ENCODE data around the gene CDH26. TPM values are rescaled to one million over a fixed set of nuclear protein-coding genes. Genes with fewer than 3 reads are reported as not detected.

Gene CDH26
- total RNA-seq, 4 donors from 2014 or later: 0.27 to 0.41 (median 0.29) TPM; not detected in 1

GRCh38 chr20:60035486-60035885 is 77.3 kb downstream of the CDH26 start:
- in situ Hi-C loops (cut with MboI; ENCODE audit: low sequenced_read_pairs in 4 of 4) (no loop called here), intact Hi-C loops (cut with DNase I; ENCODE audit: low total_unique reads) (no loop called here)
- Histone ChIP-seq H3K36me3 (no peaks in the 10 kb centered on the region), H3K4me3 (no peak overlapping the region), H3K9me3 (no peaks in the 10 kb centered on the region), H3K4me1 (peaks cover 27 to 33% of the 10 kb centered on the region in 2 donors), H3K27me3 (no peaks in the 10 kb centered on the region), H3K27ac (peak overlapping the region; percentile 72 to 93 (median 88))
- no peak for ATAC-seq
- TF ChIP-seq POLR2A (IDR thresholded peaks at IDR 0.05): no peak
- no peak for TF ChIP-seq CTCF (IDR thresholded peaks at IDR 0.05 in 4 of 5, conservative IDR thresholded peaks at IDR 0.05 in 1 of 5)
- DNase-seq: no peak

GRCh38 chr20:60036346-60036745 is 78.1 kb downstream of the CDH26 start:
- H3K9me3 ChIP-seq: no peaks in the 10 kb centered on the region
- in situ Hi-C loops (cut with MboI; ENCODE audit: low sequenced_read_pairs in 4 of 4): no loop called here
- ATAC-seq (no peak), DNase-seq (no peak)
- H3K36me3 ChIP-seq: no peaks in the 10 kb centered on the region
- intact Hi-C loops (cut with DNase I; ENCODE audit: low total_unique reads): no loop called here
- no peak for TF ChIP-seq CTCF (IDR thresholded peaks at IDR 0.05 in 4 of 5, conservative IDR thresholded peaks at IDR 0.05 in 1 of 5)
- TF ChIP-seq POLR2A (IDR thresholded peaks at IDR 0.05): no peak
- H3K27me3 ChIP-seq: no peaks in the 10 kb centered on the region
- H3K4me3 ChIP-seq: no peak overlapping the region
- H3K27ac ChIP-seq: no peak overlapping the region
- H3K4me1 ChIP-seq: peaks cover 27 to 33% of the 10 kb centered on the region in 2 donors

DNA sequence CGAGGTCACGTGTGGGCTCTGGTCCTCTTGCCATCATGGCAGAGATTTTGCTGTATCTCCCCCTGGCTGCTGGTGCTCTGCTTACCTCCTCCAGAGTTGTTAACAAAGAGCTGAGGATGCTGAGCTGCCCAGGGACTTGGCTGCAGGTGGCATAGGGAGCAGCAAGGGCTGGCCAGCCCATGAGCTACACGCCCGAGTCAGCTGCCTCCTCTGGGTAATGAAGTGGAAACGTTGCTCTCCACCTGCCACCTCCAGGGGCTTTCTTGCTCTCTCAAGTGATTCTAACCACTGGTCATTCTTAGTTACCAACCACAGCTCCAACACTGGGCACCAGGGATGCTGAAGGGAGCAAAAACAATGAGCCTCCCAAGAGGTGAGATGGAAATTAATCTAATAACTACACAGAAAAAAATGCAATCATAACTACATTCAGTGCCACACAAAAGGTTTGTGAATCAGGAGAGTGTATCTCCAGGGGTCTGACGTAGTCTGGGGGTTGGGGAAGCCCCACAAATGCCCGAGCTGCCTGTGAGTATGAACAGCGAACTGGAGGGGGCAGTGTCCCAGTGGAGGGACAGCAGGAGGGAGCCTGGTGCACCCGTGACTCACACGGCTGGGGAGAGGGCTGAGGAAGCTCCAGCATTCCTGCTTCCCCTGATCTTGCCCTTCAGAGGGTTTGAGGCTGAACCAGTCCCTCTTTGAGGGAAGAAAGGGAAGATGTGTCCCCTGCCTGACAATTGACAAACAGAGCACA is 78.7 kb downstream of the CDH26 start:
- Histone ChIP-seq H3K36me3 (no peaks in the 10 kb centered on the region), H3K27me3 (no peaks in the 10 kb centered on the region), H3K9me3 (no peaks in the 10 kb centered on the region), H3K27ac (no peak overlapping the region), H3K4me1 (peaks cover 27 to 33% of the 10 kb centered on the region in 2 donors), H3K4me3 (no peak overlapping the region)
- intact Hi-C loops (cut with DNase I; ENCODE audit: low total_unique reads): no loop called here
- in situ Hi-C loops (cut with MboI; ENCODE audit: low sequenced_read_pairs in 4 of 4): no loop called here
- DNase-seq (no peak), ATAC-seq (no peak)
- no peak for TF ChIP-seq POLR2A (IDR thresholded peaks at IDR 0.05)
- TF ChIP-seq CTCF (IDR thresholded peaks at IDR 0.05 in 4 of 5, conservative IDR thresholded peaks at IDR 0.05 in 1 of 5): no peak

DNA sequence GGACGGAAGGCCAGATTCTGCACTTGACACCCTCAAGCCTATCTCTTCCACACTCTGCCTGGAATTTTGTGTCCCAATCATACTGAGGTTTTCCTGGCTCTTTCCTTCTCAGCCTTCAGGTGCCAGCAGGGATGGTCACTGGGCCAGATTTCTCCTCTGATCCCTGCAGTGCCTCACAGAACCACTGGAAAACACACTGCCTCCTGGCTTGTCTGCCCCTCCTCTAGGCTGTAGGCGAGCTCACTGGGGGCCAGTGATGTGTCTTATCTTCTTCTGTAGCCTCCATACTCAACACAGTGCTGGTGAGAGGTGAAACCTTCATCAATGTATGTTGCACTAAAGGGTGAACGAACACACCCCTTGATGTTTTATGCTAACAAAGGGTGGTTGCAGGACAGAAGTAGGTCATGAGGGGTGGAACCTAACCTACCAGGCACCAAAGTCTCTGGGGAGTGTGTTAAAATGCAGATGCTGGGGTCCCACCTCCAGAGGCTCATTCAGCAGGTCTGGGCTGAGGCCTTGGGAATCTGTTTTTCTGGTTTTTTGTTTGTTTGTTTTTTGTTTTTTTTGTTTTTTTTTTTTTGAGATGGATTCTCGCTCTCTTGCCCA is 80.3 kb downstream of the CDH26 start:
- intact Hi-C loops (cut with DNase I; ENCODE audit: low total_unique reads): no loop called here
- Histone ChIP-seq H3K4me3 (no peak overlapping the region), H3K36me3 (no peaks in the 10 kb centered on the region), H3K9me3 (no peaks in the 10 kb centered on the region), H3K27ac (no peak overlapping the region), H3K27me3 (no peaks in the 10 kb centered on the region), H3K4me1 (peaks cover 23 to 27% of the 10 kb centered on the region in 2 donors)
- no peak for TF ChIP-seq POLR2A (IDR thresholded peaks at IDR 0.05)
- no peak for TF ChIP-seq CTCF (IDR thresholded peaks at IDR 0.05 in 4 of 5, conservative IDR thresholded peaks at IDR 0.05 in 1 of 5)
- in situ Hi-C loops (cut with MboI; ENCODE audit: low sequenced_read_pairs in 4 of 4): no loop called here
- DNase-seq (no peak), ATAC-seq (no peak)
